ENCODE data around the gene ST7. TPM values are rescaled to one million over a fixed set of nuclear protein-coding genes. Genes with fewer than 3 reads are reported as not detected.

The ST7 gene
- total and polyA plus RNA-seq, 2 donors (not counting 1 experiment from before 2014, with no cell fraction given): 20.0 to 28.6 TPM

DNA sequence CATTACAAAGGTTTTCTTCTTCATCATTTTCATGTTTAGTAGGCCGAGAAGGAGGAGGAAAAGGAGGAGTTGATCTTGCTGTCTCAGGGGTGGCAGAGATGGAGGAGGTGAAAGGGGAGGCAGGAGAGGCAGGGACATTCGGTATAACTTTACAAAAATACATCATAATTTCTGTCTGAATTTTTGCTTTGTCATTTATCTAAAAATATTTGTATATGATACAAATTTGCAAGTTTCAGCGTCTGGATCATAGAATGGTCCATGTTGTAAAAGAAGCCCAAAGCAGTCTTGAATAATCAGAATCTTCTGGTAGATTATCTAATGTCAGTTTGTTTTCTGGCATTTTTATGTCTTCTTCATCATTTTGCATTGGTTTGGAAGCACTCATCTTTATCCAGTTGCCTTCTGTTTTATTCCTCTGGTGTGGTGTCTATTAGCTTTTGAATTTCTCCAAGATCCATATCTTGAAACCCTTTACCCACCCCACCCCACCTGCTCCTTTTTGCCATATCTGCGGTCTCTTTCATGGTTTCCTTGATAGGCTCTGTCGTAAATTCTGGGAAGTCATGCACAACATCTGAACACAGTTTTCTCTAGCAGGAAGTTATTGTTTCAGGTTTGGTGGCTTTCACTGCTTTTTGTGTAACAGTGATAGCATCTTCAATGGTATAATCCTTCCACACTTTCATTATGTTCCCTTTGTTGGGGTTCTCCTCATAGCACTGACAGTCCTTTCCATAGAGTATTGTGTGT lies 95.0 kb downstream of the ST7 start:
- Histone ChIP-seq H3K27me3 (ENCODE audit: control insufficient read depth, insufficient read depth, low read length) (no peaks in the 10 kb centered on the region), H2AFZ (ENCODE audit: low read length) (no peak overlapping the region), H3K79me2 (ENCODE audit: control insufficient read depth, insufficient read depth, low read length) (no peaks in the 10 kb centered on the region), H3K9ac (ENCODE audit: insufficient read depth, low read length) (no peak overlapping the region), H3K9me3 (ENCODE audit: control insufficient read depth, insufficient read depth, low read depth, low read length) (no peaks in the 10 kb centered on the region), H3K4me2 (ENCODE audit: extremely low read depth, insufficient read depth, low read length) (no peak overlapping the region), H3K27ac (ENCODE audit: insufficient read depth, low read length) (no peak overlapping the region), H3K4me3 (replicated peaks in 1 of 4; ENCODE audit: control extremely low read depth in 1 of 4, insufficient read depth in 1 of 4, low read depth in 3 of 4, low read length in 4 of 4) (no peak overlapping the region), H3K4me1 (ENCODE audit: control insufficient read depth, extremely low read depth, insufficient read depth, low read length) (no peaks in the 10 kb centered on the region), H3K36me3 (ENCODE audit: control insufficient read depth, insufficient read depth, low read length) (no peaks in the 10 kb centered on the region), H4K20me1 (ENCODE audit: control insufficient read depth, extremely low read depth, insufficient read depth, low read length) (no peaks in the 10 kb centered on the region)
- no peak for DNase-seq (ENCODE audit: low read depth in 2 of 2)
- TF ChIP-seq EZH2 (IDR thresholded peaks at IDR 0.05; ENCODE audit: low read length, missing control alignments): no peak
- TF ChIP-seq, protein P1, sequence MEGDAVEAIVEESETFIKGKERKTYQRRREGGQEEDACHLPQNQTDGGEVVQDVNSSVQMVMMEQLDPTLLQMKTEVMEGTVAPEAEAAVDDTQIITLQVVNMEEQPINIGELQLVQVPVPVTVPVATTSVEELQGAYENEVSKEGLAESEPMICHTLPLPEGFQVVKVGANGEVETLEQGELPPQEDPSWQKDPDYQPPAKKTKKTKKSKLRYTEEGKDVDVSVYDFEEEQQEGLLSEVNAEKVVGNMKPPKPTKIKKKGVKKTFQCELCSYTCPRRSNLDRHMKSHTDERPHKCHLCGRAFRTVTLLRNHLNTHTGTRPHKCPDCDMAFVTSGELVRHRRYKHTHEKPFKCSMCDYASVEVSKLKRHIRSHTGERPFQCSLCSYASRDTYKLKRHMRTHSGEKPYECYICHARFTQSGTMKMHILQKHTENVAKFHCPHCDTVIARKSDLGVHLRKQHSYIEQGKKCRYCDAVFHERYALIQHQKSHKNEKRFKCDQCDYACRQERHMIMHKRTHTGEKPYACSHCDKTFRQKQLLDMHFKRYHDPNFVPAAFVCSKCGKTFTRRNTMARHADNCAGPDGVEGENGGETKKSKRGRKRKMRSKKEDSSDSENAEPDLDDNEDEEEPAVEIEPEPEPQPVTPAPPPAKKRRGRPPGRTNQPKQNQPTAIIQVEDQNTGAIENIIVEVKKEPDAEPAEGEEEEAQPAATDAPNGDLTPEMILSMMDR (conservative IDR thresholded peaks at IDR 0.05 in 1 of 2, IDR thresholded peaks at IDR 0.05 in 1 of 2; ENCODE audit: low read depth in 1 of 2, low read length in 2 of 2): no peak

DNA sequence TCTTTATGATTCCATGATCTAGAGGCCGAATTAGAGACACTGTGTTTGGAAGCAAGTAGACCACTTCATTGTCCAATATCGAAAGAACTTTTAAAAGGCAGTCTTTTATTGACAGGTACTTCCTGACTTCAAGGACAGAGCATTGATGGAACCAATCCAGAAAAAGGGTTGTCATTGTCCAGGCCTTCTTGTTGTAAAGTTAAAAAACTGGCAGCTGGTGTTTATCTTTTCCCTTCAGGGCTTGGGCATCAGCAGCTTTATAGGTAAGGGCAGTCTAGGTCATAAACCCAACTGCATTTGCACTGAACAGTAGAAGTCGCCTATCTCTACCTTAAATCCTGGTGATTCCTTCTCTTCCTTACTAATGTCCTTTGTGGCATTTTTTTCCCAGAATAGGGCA lies 95.6 kb downstream of the ST7 start:
- Histone ChIP-seq H4K20me1 (ENCODE audit: control insufficient read depth, extremely low read depth, insufficient read depth, low read length) (no peaks in the 10 kb centered on the region), H3K4me1 (ENCODE audit: control insufficient read depth, extremely low read depth, insufficient read depth, low read length) (no peaks in the 10 kb centered on the region), H3K79me2 (ENCODE audit: control insufficient read depth, insufficient read depth, low read length) (no peaks in the 10 kb centered on the region), H3K27me3 (ENCODE audit: control insufficient read depth, insufficient read depth, low read length) (no peaks in the 10 kb centered on the region), H3K9me3 (ENCODE audit: control insufficient read depth, insufficient read depth, low read depth, low read length) (no peaks in the 10 kb centered on the region), H3K27ac (ENCODE audit: insufficient read depth, low read length) (no peak overlapping the region), H3K4me2 (ENCODE audit: extremely low read depth, insufficient read depth, low read length) (no peak overlapping the region), H3K36me3 (ENCODE audit: control insufficient read depth, insufficient read depth, low read length) (no peaks in the 10 kb centered on the region), H3K9ac (ENCODE audit: insufficient read depth, low read length) (no peak overlapping the region), H3K4me3 (replicated peaks in 1 of 4; ENCODE audit: control extremely low read depth in 1 of 4, insufficient read depth in 1 of 4, low read depth in 3 of 4, low read length in 4 of 4) (no peak overlapping the region), H2AFZ (ENCODE audit: low read length) (no peak overlapping the region)
- no peak for DNase-seq (ENCODE audit: low read depth in 2 of 2)
- TF ChIP-seq EZH2 (IDR thresholded peaks at IDR 0.05; ENCODE audit: low read length, missing control alignments): no peak
- TF ChIP-seq, protein P1 (conservative IDR thresholded peaks at IDR 0.05 in 1 of 2, IDR thresholded peaks at IDR 0.05 in 1 of 2; ENCODE audit: low read depth in 1 of 2, low read length in 2 of 2): no peak

DNA sequence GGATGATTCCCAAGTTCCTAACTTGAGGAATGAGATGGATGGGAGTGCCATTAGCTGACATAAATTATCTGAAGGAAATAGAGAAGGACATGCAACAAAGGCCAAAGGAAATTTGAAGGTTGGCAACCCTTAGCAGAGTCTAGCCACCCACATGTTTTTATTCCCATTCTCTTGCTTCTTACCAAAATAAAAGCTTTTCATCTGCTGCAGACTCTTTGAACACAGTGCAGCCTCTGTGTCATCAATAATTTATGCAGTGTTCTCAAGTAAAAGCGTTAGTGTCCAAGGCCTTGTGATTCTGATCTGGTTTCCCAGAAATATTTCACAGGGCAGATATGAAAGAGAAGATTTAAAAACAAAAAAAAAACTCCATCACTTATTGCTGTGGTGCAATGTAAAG lies 98.5 kb downstream of the ST7 start:
- DNase-seq (ENCODE audit: low read depth in 2 of 2): peak in 1 of 2 donors; percentile 48
- Histone ChIP-seq H3K27me3 (ENCODE audit: control insufficient read depth, insufficient read depth, low read length) (no peaks in the 10 kb centered on the region), H2AFZ (ENCODE audit: low read length) (no peak overlapping the region), H3K27ac (ENCODE audit: insufficient read depth, low read length) (no peak overlapping the region), H3K4me2 (ENCODE audit: extremely low read depth, insufficient read depth, low read length) (no peak overlapping the region), H3K9me3 (ENCODE audit: control insufficient read depth, insufficient read depth, low read depth, low read length) (no peaks in the 10 kb centered on the region), H4K20me1 (ENCODE audit: control insufficient read depth, extremely low read depth, insufficient read depth, low read length) (no peaks in the 10 kb centered on the region), H3K79me2 (ENCODE audit: control insufficient read depth, insufficient read depth, low read length) (no peaks in the 10 kb centered on the region), H3K36me3 (ENCODE audit: control insufficient read depth, insufficient read depth, low read length) (no peaks in the 10 kb centered on the region), H3K4me3 (replicated peaks in 1 of 4; ENCODE audit: control extremely low read depth in 1 of 4, insufficient read depth in 1 of 4, low read depth in 3 of 4, low read length in 4 of 4) (no peak overlapping the region), H3K9ac (ENCODE audit: insufficient read depth, low read length) (no peak overlapping the region), H3K4me1 (ENCODE audit: control insufficient read depth, extremely low read depth, insufficient read depth, low read length) (no peaks in the 10 kb centered on the region)
- TF ChIP-seq EZH2 (IDR thresholded peaks at IDR 0.05; ENCODE audit: low read length, missing control alignments): no peak
- TF ChIP-seq, protein P1 (conservative IDR thresholded peaks at IDR 0.05 in 1 of 2, IDR thresholded peaks at IDR 0.05 in 1 of 2; ENCODE audit: low read depth in 1 of 2, low read length in 2 of 2): no peak

All from fibroblast of lung (primary cell).